Measurements from ENCODE around the gene PRDM1.

Gene PRDM1

DNA sequence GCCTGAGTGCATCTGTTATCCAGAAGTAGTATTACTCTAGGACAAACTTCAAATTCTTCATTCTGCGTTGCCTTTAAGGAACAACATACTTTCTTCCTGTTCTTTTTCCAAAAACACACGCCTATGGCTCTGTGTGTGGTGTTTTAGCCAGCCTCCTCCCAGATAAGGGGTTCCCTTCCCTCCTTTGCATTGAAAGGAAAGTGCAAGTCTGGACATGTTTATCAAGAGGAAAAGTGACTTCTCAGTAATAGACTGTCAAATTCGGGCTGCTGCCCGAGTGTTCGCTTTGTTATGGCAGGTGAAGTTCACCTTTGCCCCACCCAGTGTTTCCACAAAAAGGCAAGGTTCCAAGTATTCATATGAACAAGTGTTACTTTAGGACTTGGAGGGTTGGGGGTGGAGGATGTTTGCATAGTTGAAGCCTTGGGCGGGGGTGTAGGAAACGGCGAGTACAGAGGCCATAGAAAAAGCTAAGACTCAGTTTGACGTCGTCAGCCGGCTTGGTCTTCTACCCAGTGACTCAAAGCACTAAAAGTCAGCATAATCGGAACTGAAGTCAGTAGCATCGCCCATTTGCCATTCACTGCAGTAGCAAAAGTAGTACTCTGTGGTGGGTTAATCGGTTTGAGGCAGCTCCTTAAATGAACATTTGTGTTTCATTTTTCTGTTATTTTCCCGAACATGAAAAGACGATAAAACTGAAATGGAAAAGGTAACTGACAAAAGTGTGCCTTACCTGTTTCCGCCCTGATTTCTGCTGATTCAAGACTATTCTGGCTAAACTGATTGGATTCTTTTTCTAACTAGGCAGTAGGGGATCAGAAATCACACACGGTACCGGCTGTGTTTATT, 12.5 kb downstream of the PRDM1 start:
- DNase-seq, result peak; percentile 92

DNA sequence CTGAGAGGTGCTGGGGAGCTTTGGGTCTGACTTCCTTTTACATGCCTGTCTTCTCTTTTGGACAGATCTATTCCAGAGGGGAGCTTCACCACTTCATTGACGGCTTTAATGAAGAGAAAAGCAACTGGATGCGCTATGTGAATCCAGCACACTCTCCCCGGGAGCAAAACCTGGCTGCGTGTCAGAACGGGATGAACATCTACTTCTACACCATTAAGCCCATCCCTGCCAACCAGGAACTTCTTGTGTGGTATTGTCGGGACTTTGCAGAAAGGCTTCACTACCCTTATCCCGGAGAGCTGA, 13.1 kb downstream of the PRDM1 start:
- DNase-seq, result no peak

- no peak for DNase-seq
These were observed 14.6 kb downstream of the PRDM1 start for GRCh38 chr6:106100755-106101154.

- DNase-seq, result no peak
These were observed 15.3 kb downstream of the PRDM1 start for GRCh38 chr6:106101466-106101865.

GRCh38 chr6:106102034-106102433, 15.9 kb downstream of the PRDM1 start:
- DNase-seq, result peak; percentile 72

DNA sequence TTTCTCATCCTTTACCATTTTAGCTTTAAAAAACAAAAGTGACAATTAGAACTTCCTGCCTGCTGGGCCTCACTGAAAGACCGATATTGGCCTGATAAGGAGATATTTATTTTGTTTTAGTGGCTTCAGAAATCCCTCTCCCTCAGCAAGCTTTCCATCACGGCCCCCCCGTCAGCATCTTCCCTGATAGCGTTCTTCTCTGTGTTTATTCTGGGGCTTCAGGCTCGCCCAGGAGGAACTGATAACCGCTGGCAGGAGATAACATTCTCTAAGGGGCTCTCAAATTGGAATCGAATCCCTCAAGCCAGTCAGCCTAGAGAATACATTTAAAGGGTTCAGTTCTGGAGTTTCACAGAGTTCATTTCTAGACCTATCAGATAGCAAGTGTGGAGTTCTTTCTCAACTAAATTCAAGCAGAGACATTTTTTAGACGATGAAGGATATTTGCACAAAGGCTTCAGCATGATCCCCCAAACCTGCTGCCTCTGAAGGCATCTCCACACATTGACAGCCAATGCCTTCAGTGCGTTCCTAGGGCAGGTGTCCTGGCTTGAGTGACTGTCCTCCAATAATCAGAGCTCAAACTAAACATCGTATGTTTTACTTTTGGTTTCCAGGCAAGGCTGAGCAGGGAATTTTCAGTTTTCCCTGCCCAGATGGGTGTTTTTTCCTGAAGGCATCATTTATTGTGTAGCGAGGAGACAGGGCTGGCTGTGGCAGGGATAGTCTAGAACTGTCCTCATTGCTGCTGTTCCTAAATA, 17.0 kb downstream of the PRDM1 start:
- DNase-seq, result no peak

- peak; percentile 56 for DNase-seq
These were observed 17.6 kb downstream of the PRDM1 start for GRCh38 chr6:106103728-106104109.

DNA sequence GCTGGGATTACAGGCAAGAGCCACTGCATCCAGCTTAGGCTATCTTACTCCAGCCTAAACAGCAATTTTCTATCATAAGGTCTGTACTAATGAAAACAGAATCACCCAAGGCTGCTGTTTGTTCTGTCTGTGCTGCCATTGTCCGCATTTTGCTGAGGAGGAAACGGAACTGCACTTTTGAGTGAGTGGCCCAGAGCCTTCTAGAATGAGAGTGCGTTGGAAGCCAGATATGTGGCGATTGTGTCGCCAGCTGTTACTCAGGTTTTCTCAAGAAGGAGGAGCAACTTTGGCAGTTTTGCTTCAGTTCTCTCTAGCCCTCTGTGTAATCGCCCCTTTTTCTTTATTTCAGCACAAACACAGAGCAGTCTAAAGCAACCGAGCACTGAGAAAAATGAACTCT, 18.3 kb downstream of the PRDM1 start:
- no peak for DNase-seq

GRCh38 chr6:106104941-106105340, 18.8 kb downstream of the PRDM1 start:
- DNase-seq, result no peak

DNA sequence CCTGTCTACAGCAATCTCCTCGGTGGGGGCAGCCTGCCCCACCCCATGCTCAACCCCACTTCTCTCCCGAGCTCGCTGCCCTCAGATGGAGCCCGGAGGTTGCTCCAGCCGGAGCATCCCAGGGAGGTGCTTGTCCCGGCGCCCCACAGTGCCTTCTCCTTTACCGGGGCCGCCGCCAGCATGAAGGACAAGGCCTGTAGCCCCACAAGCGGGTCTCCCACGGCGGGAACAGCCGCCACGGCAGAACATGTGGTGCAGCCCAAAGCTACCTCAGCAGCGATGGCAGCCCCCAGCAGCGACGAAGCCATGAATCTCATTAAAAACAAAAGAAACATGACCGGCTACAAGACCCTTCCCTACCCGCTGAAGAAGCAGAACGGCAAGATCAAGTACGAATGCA, 19.4 kb downstream of the PRDM1 start:
- no peak for DNase-seq

DNA sequence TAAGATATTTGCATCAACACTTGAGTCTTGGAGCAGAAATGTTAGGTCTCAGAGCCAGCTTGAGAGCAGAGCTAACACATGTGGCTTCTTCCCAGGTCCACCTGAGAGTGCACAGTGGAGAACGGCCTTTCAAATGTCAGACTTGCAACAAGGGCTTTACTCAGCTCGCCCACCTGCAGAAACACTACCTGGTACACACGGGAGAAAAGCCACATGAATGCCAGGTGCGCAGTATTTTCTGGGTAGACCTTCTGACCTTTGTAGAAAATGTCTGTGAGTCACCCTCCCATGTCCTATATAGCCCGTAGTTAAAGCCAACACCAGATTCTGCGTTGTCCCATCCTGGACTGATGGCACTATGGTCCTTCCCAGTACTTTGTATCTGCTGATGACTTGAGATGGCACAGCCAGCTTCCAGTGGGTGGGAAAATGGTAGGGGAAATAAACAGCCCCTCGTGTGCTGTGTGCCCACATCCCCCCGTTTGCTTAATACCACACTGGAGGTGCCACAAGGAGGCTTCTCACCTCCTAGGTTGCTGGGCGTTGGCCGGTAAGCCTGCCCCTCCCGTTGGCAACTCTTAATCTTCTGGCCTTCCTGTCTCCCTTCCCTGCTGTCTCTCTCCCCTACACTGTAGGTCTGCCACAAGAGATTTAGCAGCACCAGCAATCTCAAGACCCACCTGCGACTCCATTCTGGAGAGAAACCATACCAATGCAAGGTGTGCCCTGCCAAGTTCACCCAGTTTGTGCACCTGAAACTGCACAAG, 20.3 kb downstream of the PRDM1 start:
- no peak for DNase-seq

DNA sequence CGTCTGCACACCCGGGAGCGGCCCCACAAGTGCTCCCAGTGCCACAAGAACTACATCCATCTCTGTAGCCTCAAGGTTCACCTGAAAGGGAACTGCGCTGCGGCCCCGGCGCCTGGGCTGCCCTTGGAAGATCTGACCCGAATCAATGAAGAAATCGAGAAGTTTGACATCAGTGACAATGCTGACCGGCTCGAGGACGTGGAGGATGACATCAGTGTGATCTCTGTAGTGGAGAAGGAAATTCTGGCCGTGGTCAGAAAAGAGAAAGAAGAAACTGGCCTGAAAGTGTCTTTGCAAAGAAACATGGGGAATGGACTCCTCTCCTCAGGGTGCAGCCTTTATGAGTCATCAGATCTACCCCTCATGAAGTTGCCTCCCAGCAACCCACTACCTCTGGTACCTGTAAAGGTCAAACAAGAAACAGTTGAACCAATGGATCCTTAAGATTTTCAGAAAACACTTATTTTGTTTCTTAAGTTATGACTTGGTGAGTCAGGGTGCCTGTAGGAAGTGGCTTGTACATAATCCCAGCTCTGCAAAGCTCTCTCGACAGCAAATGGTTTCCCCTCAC, 21.0 kb downstream of the PRDM1 start:
- no peak for DNase-seq

DNA sequence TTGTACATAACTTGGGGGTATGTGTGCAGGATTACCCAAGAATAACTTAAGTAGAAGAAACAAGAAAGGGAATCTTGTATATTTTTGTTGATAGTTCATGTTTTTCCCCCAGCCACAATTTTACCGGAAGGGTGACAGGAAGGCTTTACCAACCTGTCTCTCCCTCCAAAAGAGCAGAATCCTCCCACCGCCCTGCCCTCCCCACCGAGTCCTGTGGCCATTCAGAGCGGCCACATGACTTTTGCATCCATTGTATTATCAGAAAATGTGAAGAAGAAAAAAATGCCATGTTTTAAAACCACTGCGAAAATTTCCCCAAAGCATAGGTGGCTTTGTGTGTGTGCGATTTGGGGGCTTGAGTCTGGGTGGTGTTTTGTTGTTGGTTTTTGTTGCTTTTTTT, 22.0 kb downstream of the PRDM1 start:
- no peak for DNase-seq

DNA sequence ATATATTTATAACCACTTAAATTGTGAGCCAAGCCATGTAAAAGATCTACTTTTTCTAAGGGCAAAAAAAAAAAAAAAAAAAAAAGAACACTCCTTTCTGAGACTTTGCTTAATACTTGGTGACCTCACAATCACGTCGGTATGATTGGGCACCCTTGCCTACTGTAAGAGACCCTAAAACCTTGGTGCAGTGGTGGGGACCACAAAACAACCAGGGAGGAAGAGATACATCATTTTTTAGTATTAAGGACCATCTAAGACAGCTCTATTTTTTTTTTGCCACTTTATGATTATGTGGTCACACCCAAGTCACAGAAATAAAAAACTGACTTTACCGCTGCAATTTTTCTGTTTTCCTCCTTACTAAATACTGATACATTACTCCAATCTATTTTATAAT, 22.9 kb downstream of the PRDM1 start:
- no peak for DNase-seq

GRCh38 chr6:106110164-106110826, 24.2 kb downstream of the PRDM1 start:
- DNase-seq, result no peak

- DNase-seq, result no peak
These were observed 26.3 kb downstream of the PRDM1 start for GRCh38 chr6:106112433-106112832.

- no peak for DNase-seq
These were observed 27.3 kb downstream of the PRDM1 start for GRCh38 chr6:106113256-106113959.

DNA sequence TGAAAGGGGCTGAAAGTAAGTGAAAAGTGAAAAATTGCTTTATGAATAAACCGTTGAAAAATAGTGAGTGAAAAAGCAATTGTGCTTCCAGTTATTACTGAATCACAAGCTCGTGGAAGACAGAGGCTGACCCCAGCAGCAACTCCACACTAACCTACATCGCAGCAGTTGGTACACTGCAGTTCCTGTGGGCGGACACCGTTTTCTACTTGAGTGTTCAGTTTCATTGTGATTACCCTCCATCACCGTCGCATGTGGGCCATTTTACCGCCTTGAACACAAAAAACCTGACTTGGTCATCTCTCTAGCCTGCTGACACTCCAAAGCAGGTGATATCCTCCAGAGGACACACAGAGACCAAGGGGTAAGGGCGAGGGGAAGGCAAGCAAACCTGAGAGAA, 28.4 kb downstream of the PRDM1 start:
- peak; percentile 88 for DNase-seq

DNA sequence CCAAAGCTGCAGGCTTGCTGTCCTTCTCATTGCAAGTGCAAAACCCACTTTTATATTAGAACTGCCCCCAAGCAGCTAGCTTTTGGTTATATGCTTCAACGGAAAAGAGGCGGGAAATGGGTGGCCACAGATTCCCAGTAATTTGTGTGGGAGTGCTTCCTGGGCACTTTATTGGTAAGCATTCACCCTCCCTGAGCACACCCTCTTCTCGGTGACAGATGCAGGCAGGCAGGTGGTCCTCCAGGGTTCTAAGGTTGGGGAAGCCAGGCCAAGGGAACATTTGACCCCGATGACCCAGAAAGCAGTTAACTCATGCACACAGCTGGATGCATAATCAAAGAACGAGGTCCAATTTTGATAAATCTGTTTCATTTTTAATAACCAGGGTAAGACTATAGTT, 29.1 kb downstream of the PRDM1 start:
- DNase-seq, result no peak

DNA sequence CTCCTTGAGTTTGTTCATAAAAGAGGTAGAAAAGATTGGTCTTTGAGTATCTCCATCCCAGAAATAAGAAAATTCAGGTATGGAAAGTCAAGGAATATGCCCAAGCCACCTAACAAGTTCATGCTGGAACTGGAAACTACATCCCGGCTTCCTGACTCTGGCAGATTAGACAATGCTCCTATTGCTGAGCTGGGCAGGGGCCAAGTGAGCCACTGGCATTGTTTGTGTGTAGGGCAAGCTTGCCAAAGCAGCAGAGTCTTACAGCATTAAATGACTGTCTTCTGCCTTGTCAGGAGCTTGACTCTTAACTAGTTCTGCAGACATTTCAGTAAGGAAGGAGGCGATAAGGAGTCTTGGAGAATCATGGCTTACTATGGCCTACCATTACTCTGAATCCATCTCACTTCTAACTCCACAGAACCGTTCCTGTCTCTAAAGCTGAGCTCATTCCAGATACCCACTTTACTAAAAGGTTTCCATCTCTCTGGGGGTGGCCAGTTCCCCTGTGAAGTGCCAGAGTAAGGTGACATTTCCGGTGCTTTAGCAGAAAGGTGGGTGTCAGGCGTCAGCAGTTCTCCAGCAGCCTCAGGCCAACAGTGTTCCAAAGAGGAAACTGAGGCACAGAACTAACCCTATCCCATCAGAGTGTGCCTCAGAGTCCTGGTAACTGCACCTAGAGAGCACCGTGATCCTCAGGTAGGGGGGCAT, 30.1 kb downstream of the PRDM1 start:
- DNase-seq, result no peak

- peak; percentile 53 for DNase-seq
These were observed 31.4 kb downstream of the PRDM1 start for GRCh38 chr6:106117579-106117978.

Measured in stimulated activated CD4-positive, alpha-beta T cell treated with anti-CD3 and anti-CD28 coated beads, Interleukin-1b, Interleukin-23, amount 100 ng/mL, for 48 hours (primary cell).